GM18498 (cell line): Measurements from ENCODE around the gene SUSD4.

Experiments used
- ATAC-seq: cut with Tn5 transposase; IDR thresholded peaks from one replicate; pipeline ENCODE4 v1.9.1; 2021; ENCODE audit warnings: mild to moderate bottlenecking, moderate library complexity; ENCODE audit not compliant: unreplicated experiment

The SUSD4 gene

GRCh38 chr1:223217781-223218180 lies 146.2 kb downstream of the SUSD4 start:
- ATAC-seq: no peak

DNA sequence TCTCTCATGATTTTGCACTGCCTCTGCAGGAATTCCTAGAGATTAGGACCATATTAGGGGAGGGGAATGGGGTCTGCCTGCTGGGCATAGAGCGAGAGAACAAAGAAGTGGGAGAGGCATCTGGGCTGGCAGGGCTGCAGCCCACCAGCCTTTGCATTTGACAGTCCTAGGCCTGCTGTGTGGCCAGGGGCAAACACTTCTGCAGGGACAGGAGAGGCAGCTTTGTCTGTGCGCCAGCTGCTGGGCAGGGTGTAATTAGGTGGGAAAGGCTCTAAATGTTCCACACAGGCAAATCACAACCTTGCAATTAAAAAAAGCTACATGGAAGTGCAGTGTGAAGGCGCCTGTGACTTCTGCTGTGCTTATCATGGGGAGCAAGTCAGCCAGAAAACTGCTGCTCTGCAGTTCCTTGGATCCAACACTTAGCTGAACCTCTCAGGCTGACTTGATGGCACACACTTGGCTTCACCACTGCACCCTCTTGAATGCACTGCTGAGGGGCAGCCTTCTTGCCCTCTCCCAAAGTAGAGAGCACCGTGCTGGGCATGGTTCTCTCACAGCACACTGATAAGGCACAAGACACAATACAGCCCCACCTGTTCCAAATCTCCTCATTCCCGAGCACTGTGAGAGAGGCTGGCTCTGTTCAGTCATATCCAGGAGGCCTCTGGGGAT lies 147.3 kb downstream of the SUSD4 start:
- ATAC-seq: no peak

DNA sequence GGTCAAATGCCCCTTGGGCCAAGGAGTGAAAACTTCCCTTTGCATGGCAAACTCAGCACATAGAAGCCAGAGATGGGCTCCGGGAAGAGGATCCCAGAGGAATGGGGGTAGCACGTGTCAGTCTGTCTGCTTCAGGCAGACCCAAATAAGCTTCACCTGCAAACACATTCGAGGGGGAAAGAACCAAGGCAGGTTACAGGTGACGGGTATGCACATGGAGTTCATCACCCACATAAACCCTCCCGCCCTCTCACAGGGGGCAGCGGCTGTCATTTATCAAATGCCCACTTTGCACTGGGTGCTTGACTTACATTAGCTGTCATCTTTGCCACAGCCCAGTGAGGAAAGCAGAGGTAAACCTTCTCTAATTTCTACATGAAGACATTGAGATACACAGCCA lies 147.9 kb downstream of the SUSD4 start:
- ATAC-seq: no peak

DNA sequence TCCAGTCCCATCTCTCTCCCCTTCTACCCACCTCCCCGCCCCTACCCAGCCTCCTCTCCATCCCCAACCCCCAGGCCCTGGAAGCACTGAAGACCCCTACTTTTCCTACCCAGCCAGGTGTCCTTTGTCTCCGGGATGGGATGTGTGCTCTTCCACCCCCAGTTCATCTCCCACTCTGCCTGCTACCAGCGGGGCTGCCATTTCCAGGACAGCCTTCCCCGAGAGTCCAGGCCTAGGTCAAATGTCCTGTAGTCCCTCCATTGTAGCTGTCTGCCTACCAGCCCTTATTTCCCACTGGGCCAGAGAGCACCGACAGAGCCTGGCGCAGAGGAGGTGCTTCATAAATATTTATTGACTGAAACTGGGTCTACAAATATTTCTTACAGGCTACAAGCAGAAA lies 148.9 kb downstream of the SUSD4 start:
- no peak for ATAC-seq

GRCh38 chr1:223214261-223214807 lies 149.6 kb downstream of the SUSD4 start:
- no peak for ATAC-seq

GRCh38 chr1:223212441-223212840 lies 151.5 kb downstream of the SUSD4 start:
- ATAC-seq: no peak

GRCh38 chr1:223211323-223211985 lies 152.5 kb downstream of the SUSD4 start:
- ATAC-seq: no peak

DNA sequence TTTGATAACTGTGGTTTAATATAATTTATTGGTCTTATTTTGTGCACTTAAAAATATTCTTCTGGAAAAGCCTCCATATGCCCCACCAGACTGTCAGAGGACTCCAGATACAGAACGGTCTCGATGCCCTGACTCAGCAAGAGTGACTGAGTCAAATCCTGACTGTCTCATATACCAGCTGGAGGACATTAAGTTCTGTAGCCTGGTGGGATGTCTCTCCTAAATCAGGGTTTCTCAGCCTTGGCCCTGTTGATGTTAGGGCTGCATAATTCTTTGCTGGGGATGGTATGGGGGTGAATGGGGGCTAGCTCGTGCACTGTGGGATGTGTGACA lies 153.2 kb downstream of the SUSD4 start:
- no peak for ATAC-seq

GRCh38 chr1:223209992-223210787 lies 153.8 kb downstream of the SUSD4 start:
- no peak for ATAC-seq

GRCh38 chr1:223209293-223209898 lies 154.6 kb downstream of the SUSD4 start:
- ATAC-seq: no peak

DNA sequence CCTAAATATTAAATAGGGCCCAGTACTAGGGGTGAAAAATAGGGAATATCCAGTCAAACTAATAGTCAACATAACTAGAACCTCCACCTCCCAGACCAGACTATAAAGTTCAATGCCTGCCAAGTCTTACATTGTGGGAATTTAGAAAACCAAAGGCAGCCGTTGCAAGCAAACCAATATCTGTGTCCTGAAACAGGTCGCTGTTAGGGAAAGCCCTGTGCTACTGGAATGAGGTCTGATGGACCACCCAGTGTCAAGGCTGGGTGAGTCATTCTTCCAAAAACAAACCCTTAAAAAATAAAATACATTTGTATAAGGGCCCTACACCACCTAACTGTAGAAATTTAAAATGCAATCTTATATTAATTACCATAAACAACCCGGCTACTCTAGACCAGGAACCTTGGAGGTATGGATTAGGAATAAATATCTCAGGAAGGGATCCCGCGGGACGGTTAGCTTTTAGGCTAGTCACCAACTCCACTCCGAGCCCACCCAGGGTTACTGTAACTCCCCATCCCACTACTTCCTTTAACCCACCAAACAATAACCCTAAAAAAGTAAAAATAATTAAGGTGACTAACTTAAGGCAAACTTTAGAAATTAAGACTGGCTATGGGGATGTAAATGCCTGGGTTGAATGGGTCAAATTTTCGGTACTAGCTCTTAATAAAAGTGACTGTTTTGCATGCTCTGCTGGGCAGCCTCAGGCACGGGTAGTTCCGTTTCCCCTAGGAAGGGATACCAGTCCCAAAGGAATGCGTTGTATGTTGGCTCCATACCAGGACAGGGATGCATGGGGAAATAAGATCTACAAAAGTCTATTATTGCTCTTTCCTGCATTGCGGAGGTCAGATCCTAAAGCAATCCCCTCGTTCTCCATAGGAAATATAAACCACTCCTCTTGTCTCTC lies 155.6 kb downstream of the SUSD4 start:
- no peak for ATAC-seq

- no peak for ATAC-seq
These were observed 156.5 kb downstream of the SUSD4 start for GRCh38 chr1:223207293-223208066.

DNA sequence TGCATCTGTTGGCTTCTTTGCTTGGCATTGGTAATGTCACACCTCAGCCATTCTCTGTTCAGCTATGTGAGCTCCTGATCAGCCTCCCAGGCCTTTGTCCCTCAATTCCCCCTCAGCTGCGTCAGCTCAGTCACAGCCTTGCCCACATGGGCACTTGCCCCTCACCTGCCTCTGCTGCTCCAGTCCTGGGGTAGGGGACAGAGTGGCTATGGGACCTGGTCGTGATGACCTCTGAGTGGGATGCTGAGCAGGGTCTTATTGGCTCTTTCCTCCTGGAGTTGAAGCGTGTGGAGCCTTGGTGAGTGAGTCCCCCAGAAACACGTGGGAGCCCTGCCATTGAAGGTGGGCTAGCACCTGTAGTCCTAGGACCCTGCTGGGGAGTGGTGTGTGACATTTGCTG lies 159.6 kb downstream of the SUSD4 start:
- ATAC-seq: no peak

- no peak for ATAC-seq
These were observed 160.3 kb downstream of the SUSD4 start for GRCh38 chr1:223203694-223204093.

- no peak for ATAC-seq
These were observed 161.0 kb downstream of the SUSD4 start for GRCh38 chr1:223203034-223203408.

- no peak for ATAC-seq
These were observed 161.5 kb downstream of the SUSD4 start for GRCh38 chr1:223202376-223203033.

GRCh38 chr1:223201967-223202366 lies 162.0 kb downstream of the SUSD4 start:
- no peak for ATAC-seq

DNA sequence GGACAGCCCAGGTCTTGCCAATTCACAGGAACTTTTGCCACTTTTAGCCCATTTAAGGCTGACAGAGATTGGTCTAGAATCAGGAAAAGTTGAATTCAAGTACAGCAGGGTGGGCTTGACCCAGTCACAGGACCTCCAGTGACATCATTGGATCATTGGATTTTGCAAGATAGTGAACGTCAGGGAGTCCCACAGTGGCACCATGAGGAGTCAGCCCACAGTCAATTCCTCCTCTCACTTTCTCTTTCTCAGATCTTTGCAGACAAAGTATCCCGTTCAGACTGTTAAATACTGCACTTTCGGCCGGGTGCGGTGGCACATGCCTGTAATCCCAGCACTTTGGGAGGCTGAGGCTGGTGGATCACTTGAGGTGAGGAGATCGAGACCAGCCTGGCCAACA lies 163.1 kb downstream of the SUSD4 start:
- no peak for ATAC-seq

DNA sequence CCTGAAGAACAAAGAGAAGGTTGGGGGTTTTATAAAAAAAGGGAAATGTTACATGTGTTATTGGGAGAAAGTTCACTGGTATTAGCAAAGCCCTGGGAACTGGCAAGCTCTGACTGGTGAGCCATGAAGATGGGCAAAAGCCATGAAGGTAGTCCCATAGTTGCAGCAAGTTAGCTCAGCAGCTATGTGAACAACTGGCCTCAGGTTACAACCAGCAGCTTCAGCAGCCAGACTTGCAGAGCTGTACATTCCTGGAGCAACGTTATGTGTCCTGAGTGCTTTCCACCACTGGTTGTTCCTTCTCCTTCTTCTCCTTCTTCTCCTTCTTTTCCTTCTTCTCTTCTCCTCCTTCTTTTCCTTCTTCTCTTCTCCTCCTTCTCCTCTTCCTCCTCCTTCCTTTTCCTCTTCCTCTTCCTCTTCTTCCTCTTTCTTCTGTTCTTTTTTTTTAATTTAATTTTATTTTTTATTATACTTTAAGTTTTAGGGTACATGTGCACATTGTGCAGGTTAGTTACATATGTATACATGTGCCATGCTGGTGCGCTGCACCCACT lies 164.8 kb downstream of the SUSD4 start:
- ATAC-seq: no peak
